ENCODE results near the gene TNFRSF17.
"Not testable (repeated sequence)": the region's sequence is repeated elsewhere in the genome, so short reads cannot be mapped to it uniquely, and the experiment has no call there.

GRCh38 chr16:11924046-11924445 is 41.0 kb upstream of the TNFRSF17 start:
- TF ChIP-seq, protein P1, sequence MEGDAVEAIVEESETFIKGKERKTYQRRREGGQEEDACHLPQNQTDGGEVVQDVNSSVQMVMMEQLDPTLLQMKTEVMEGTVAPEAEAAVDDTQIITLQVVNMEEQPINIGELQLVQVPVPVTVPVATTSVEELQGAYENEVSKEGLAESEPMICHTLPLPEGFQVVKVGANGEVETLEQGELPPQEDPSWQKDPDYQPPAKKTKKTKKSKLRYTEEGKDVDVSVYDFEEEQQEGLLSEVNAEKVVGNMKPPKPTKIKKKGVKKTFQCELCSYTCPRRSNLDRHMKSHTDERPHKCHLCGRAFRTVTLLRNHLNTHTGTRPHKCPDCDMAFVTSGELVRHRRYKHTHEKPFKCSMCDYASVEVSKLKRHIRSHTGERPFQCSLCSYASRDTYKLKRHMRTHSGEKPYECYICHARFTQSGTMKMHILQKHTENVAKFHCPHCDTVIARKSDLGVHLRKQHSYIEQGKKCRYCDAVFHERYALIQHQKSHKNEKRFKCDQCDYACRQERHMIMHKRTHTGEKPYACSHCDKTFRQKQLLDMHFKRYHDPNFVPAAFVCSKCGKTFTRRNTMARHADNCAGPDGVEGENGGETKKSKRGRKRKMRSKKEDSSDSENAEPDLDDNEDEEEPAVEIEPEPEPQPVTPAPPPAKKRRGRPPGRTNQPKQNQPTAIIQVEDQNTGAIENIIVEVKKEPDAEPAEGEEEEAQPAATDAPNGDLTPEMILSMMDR (IDR thresholded peaks at IDR 0.05 in 4 of 5, conservative IDR thresholded peaks at IDR 0.05 in 1 of 5), result not testable (repeated sequence)
- not testable (repeated sequence) for TF ChIP-seq POLR2A (IDR thresholded peaks at IDR 0.05)

Measured in gastrocnemius medialis (tissue), 4 donors.